HEK293 (cell line): ENCODE measurements around the gene MCRIP2.

ENCODE experiments used
- OVOL3 ChIP-seq: fragments of 450-650 bp; formaldehyde crosslinking; IDR thresholded peaks from 2 replicates; pipeline ENCODE4 v1.5.1; 2016; ENCODE audit warnings: missing biosample characterization, missing genetic modification characterization
- SALL2 ChIP-seq: fragments of 450-650 bp; formaldehyde crosslinking; IDR thresholded peaks from 2 replicates; pipeline ENCODE4 v1.5.0; 2017; ENCODE audit warnings: missing biosample characterization, mild to moderate bottlenecking, missing genetic modification characterization, borderline replicate concordance
- ZNF140 ChIP-seq: fragments of 450-650 bp; formaldehyde crosslinking; IDR thresholded peaks from 2 replicates; pipeline ENCODE4 v1.5.1; 2016; ENCODE audit warnings: missing biosample characterization, missing genetic modification characterization
- ZNF510 ChIP-seq: fragments of 450-650 bp; formaldehyde crosslinking; IDR thresholded peaks from 2 replicates; pipeline ENCODE4 v1.5.1; 2018; ENCODE audit warnings: mild to moderate bottlenecking, missing genetic modification characterization, missing biosample characterization; ENCODE audit not compliant: insufficient replicate concordance
- TF ChIP-seq, protein P1 (sequence below): fragments of 450-650 bp; formaldehyde crosslinking; IDR thresholded peaks from 2 replicates; pipeline ENCODE4 v1.5.1; 2016; ENCODE audit warnings: missing biosample characterization, missing genetic modification characterization
- TF ChIP-seq, protein P2 (sequence below): fragments of 450-650 bp; formaldehyde crosslinking; IDR thresholded peaks from 2 replicates; pipeline ENCODE4 v1.5.0; 2017; ENCODE audit warnings: missing biosample characterization, missing genetic modification characterization, borderline replicate concordance
- TF ChIP-seq, protein P3 (sequence below): fragments of 450-650 bp; formaldehyde crosslinking; IDR thresholded peaks from 2 replicates; pipeline ENCODE4 v1.5.1; 2016; ENCODE audit warnings: missing biosample characterization, missing genetic modification characterization
- TF ChIP-seq, protein P4 (sequence below): fragments of 450-650 bp; formaldehyde crosslinking; IDR thresholded peaks from 2 replicates; pipeline ENCODE4 v1.5.1; 2016; ENCODE audit warnings: missing biosample characterization, missing genetic modification characterization

DNA sequence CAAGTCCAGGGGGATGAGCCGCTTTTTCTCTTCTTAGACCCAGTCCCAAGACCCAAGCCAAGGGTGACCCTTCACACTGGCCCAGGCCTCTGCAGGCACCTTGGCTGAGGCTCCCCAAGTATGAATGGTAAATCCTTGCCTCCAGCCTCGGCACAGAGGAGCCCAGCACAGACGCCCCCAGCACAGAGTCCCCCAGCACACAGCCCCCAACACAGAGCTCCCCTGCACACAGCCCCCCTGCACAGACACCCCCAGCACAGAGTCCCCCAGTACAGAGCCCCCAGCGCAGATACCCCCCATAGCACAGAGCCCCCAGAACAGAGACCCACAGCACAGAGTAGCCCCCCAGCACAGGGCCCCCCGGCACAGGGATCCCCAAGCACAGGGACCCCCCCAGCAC lies 1.0 kb upstream of the MCRIP2 start:
- TF ChIP-seq OVOL3 (tag by site-specific recombination) (no peak), SALL2 (tag by site-specific recombination) (no peak), ZNF510 (no peak), ZNF140 (tag by site-specific recombination) (no peak)
- TF ChIP-seq, protein P1, sequence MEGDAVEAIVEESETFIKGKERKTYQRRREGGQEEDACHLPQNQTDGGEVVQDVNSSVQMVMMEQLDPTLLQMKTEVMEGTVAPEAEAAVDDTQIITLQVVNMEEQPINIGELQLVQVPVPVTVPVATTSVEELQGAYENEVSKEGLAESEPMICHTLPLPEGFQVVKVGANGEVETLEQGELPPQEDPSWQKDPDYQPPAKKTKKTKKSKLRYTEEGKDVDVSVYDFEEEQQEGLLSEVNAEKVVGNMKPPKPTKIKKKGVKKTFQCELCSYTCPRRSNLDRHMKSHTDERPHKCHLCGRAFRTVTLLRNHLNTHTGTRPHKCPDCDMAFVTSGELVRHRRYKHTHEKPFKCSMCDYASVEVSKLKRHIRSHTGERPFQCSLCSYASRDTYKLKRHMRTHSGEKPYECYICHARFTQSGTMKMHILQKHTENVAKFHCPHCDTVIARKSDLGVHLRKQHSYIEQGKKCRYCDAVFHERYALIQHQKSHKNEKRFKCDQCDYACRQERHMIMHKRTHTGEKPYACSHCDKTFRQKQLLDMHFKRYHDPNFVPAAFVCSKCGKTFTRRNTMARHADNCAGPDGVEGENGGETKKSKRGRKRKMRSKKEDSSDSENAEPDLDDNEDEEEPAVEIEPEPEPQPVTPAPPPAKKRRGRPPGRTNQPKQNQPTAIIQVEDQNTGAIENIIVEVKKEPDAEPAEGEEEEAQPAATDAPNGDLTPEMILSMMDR, result no peak
- TF ChIP-seq, protein P2, sequence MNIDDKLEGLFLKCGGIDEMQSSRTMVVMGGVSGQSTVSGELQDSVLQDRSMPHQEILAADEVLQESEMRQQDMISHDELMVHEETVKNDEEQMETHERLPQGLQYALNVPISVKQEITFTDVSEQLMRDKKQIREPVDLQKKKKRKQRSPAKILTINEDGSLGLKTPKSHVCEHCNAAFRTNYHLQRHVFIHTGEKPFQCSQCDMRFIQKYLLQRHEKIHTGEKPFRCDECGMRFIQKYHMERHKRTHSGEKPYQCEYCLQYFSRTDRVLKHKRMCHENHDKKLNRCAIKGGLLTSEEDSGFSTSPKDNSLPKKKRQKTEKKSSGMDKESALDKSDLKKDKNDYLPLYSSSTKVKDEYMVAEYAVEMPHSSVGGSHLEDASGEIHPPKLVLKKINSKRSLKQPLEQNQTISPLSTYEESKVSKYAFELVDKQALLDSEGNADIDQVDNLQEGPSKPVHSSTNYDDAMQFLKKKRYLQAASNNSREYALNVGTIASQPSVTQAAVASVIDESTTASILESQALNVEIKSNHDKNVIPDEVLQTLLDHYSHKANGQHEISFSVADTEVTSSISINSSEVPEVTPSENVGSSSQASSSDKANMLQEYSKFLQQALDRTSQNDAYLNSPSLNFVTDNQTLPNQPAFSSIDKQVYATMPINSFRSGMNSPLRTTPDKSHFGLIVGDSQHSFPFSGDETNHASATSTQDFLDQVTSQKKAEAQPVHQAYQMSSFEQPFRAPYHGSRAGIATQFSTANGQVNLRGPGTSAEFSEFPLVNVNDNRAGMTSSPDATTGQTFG (tag by site-specific recombination), result no peak
- TF ChIP-seq, protein P3, sequence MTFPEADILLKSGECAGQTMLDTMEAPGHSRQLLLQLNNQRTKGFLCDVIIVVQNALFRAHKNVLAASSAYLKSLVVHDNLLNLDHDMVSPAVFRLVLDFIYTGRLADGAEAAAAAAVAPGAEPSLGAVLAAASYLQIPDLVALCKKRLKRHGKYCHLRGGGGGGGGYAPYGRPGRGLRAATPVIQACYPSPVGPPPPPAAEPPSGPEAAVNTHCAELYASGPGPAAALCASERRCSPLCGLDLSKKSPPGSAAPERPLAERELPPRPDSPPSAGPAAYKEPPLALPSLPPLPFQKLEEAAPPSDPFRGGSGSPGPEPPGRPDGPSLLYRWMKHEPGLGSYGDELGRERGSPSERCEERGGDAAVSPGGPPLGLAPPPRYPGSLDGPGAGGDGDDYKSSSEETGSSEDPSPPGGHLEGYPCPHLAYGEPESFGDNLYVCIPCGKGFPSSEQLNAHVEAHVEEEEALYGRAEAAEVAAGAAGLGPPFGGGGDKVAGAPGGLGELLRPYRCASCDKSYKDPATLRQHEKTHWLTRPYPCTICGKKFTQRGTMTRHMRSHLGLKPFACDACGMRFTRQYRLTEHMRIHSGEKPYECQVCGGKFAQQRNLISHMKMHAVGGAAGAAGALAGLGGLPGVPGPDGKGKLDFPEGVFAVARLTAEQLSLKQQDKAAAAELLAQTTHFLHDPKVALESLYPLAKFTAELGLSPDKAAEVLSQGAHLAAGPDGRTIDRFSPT (tag by site-specific recombination), result no peak
- TF ChIP-seq, protein P4, sequence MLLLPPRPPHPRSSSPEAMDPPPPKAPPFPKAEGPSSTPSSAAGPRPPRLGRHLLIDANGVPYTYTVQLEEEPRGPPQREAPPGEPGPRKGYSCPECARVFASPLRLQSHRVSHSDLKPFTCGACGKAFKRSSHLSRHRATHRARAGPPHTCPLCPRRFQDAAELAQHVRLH, result no peak
